Thyroid gland (tissue), 4 donors: ENCODE data around the gene NEK5. TPM values are rescaled to one million over a fixed set of nuclear protein-coding genes. Genes with fewer than 3 reads are reported as not detected.
"Not testable (repeated sequence)": the region's sequence is repeated elsewhere in the genome, so short reads cannot be mapped to it uniquely, and the experiment has no call there.

Source experiments
- DNase-seq, 2 donors: peaks; one replicate each; pipeline ENCODE4 v3.0.0-alpha.2; 2019
- H3K27ac ChIP-seq, 3 donors: fragments of 200-600 bp; sonication (generic); 1 replicate in 2 of 3; 2 replicates in 1 of 3; pipeline ENCODE4 v1.5.1; 2016 to 2019; ENCODE audit warnings: mild to moderate bottlenecking in 1 of 3, moderate library complexity in 1 of 3
- H3K27me3 ChIP-seq: fragments of 200-600 bp; sonication (generic); one replicate; pipeline ENCODE4 v1.5.1; 2019
- H3K36me3 ChIP-seq, 2 donors: fragments of 200-600 bp; sonication (generic); one replicate each; pipeline ENCODE4 v1.5.1; 2016 to 2019
- H3K4me1 ChIP-seq, 2 donors: fragments of 200-600 bp; sonication (generic); one replicate each; pipeline ENCODE4 v1.5.1; 2017 to 2019
- H3K4me3 ChIP-seq, 3 donors: fragments of 200-600 bp; sonication (generic); replicated peaks in 1 of 3; 1 replicate in 2 of 3; 2 replicates in 1 of 3; pipeline ENCODE4 v1.5.1; 2016; ENCODE audit warnings: mild to moderate bottlenecking in 1 of 3
- H3K9me3 ChIP-seq: fragments of 200-600 bp; sonication (generic); one replicate; pipeline ENCODE4 v1.5.1; 2017
- CTCF ChIP-seq, 6 experiments: fragments of 200-600 bp in 3 of 6; fragments of 450-650 bp in 3 of 6; sonication (generic) in 3 of 6; IDR thresholded peaks; one replicate each; pipeline ENCODE4 v1.5.1; 2016 to 2019; ENCODE audit warnings: antibody characterized with exemption in 6 of 6, mild to moderate bottlenecking in 2 of 6, inconsistent platforms in 1 of 6, moderate library complexity in 1 of 6
- POLR2A ChIP-seq, 2 donors: fragments of 450-650 bp; IDR thresholded peaks; one replicate each; pipeline ENCODE4 v1.6.1; 2017; ENCODE audit warnings: antibody characterized with exemption in 2 of 2, mild to moderate bottlenecking in 2 of 2, moderate library complexity in 1 of 2
- WGBS, 2 donors: methylation state at CpG; one replicate each; pipeline ENCODE4 v1.1.5; 2017; 5-methylcytosine and 5-hydroxymethylcytosine counted together
- intact Hi-C: fragments of 100-400 bp; cut with DNase I; formaldehyde crosslinking; loops from one replicate; pipeline ENCODE4 v1.15.1; 2023
- total RNA-seq, 4 donors: library from RNA; depleted of rRNA; stranded (reverse); fragments of >200 nt; gene quantifications; one replicate each; pipeline ENCODE4 v1.2.3, GENCODE V29; 2016

The NEK5 gene
- total RNA-seq, 4 donors from 2014 or later, result 0.13 to 0.73 (median 0.48) TPM

- Histone ChIP-seq H3K9me3 (no peaks in the 10 kb centered on the region), H3K4me1 (no peaks in the 10 kb centered on the region), H3K27me3 (no peaks in the 10 kb centered on the region), H3K27ac (no peak overlapping the region), H3K36me3 (no peaks in the 10 kb centered on the region), H3K4me3 (no peak overlapping the region)
- TF ChIP-seq CTCF (IDR thresholded peaks at IDR 0.05) (no peak), POLR2A (IDR thresholded peaks at IDR 0.05) (no peak)
- WGBS, 2 donors, result 46 to 54% methylated on average over 3 of the region's 3 CpGs
- intact Hi-C loops, result no loop called here
- DNase-seq, result no peak
Measured at GRCh38 chr13:52061587-52061986, 67.3 kb downstream of the NEK5 start.

- H3K4me1 ChIP-seq, H3K27ac ChIP-seq, H3K4me3 ChIP-seq, H3K36me3 ChIP-seq, intact Hi-C loops, DNase-seq, H3K9me3 ChIP-seq, H3K27me3 ChIP-seq: not testable (repeated sequence)
- WGBS, 2 donors, result 87 to 91% methylated on average over 3 of the region's 3 CpGs
Measured at GRCh38 chr13:52061064-52061463, 67.8 kb downstream of the NEK5 start.

- Histone ChIP-seq H3K4me3 (no peak overlapping the region), H3K27me3 (no peaks in the 10 kb centered on the region), H3K27ac (no peak overlapping the region), H3K4me1 (no peaks in the 10 kb centered on the region), H3K36me3 (no peaks in the 10 kb centered on the region), H3K9me3 (no peaks in the 10 kb centered on the region)
- DNase-seq, result no peak
- intact Hi-C loops, result no loop called here
- TF ChIP-seq CTCF (IDR thresholded peaks at IDR 0.05) (no peak), POLR2A (IDR thresholded peaks at IDR 0.05) (no peak)
- WGBS, 2 donors, result 84 to 91% methylated on average over 4 of the region's 4 CpGs
Measured at GRCh38 chr13:52053460-52053859, 75.4 kb downstream of the NEK5 start.

- TF ChIP-seq CTCF (IDR thresholded peaks at IDR 0.05) (no peak), POLR2A (IDR thresholded peaks at IDR 0.05) (no peak)
- 74% methylated on average over 7 of the region's 7 CpGs for WGBS, 2 donors
Measured at GRCh38 chr13:52051400-52051799, 77.5 kb downstream of the NEK5 start.

GRCh38 chr13:52048516-52048915 is 80.4 kb downstream of the NEK5 start:
- Histone ChIP-seq H3K27ac (no peak overlapping the region), H3K9me3 (no peaks in the 10 kb centered on the region), H3K36me3 (no peaks in the 10 kb centered on the region), H3K4me3 (no peak overlapping the region), H3K4me1 (no peaks in the 10 kb centered on the region), H3K27me3 (no peaks in the 10 kb centered on the region)
- 71 to 79% methylated on average over 2 of the region's 2 CpGs for WGBS, 2 donors
- DNase-seq, result no peak
- TF ChIP-seq POLR2A (IDR thresholded peaks at IDR 0.05) (no peak), CTCF (IDR thresholded peaks at IDR 0.05) (no peak)
- intact Hi-C loops, result no loop called here

More at GRCh38 chr13:52051400-52051799, 77.5 kb downstream of the NEK5 start:
- DNase-seq, result no peak
- H3K27ac ChIP-seq, result no peak overlapping the region
- H3K4me3 ChIP-seq, result no peak overlapping the region
- H3K4me1 ChIP-seq, result no peaks in the 10 kb centered on the region
- no peaks in the 10 kb centered on the region for H3K27me3 ChIP-seq
- no peaks in the 10 kb centered on the region for H3K9me3 ChIP-seq
- intact Hi-C loops, result no loop called here
- no peaks in the 10 kb centered on the region for H3K36me3 ChIP-seq

GRCh38 chr13:52047463-52047862 is 81.4 kb downstream of the NEK5 start:
- Histone ChIP-seq H3K27ac (no peak overlapping the region), H3K9me3 (no peaks in the 10 kb centered on the region), H3K4me1 (no peaks in the 10 kb centered on the region), H3K4me3 (no peak overlapping the region), H3K27me3 (no peaks in the 10 kb centered on the region), H3K36me3 (no peaks in the 10 kb centered on the region)
- no peak for DNase-seq
- intact Hi-C loops, result no loop called here
- TF ChIP-seq CTCF (IDR thresholded peaks at IDR 0.05) (no peak), POLR2A (IDR thresholded peaks at IDR 0.05) (no peak)
- whole genome bisulfite sequencing, 2 donors, result 89 to 93% methylated on average over 3 of the region's 3 CpGs
